ENCODE results near the gene CHST12. TPM values are rescaled to one million over a fixed set of nuclear protein-coding genes. Genes with fewer than 3 reads are reported as not detected.

Gene CHST12
- total and polyA plus RNA-seq, 5 donors from 2014 or later = 14.1 to 27.8 (median 20.2) TPM

- H3K9me3 Mint-ChIP-seq = peaks cover 0 to 6% (median 2%) of the 10 kb centered on the region in 7 donors
- ATAC-seq (ENCODE audit: low read depth in 2 of 2) (no peak), DNase-seq (no peak)
- no peaks in the 10 kb centered on the region for H3K27me3 Mint-ChIP-seq
- H3K27ac Mint-ChIP-seq = peak overlapping the region in 1 of 3 donors; percentile 17
- Histone ChIP-seq H3K36me3 (ENCODE audit: control insufficient read depth, insufficient read depth, low read length) (peaks cover 38% of the 10 kb centered on the region), H3K9me3 (ENCODE audit: control insufficient read depth in 2 of 2, low read length in 2 of 2) (peaks cover 0 to 3% of the 10 kb centered on the region in 2 experiments), H3K4me1 (ENCODE audit: control insufficient read depth, insufficient read depth, low read length, poor library complexity, severe bottlenecking) (no peaks in the 10 kb centered on the region), H3K27me3 (ENCODE audit: control insufficient read depth, insufficient read depth, low read length) (no peaks in the 10 kb centered on the region), H3K27ac (ENCODE audit: insufficient read depth, low read length, poor library complexity, severe bottlenecking) (no peak overlapping the region), H3K4me3 (ENCODE audit: low read depth, low read length) (no peak overlapping the region)
- H3K4me1 Mint-ChIP-seq = peaks cover 2 to 11% (median 6%) of the 10 kb centered on the region in 4 donors
- H3K4me3 Mint-ChIP-seq = no peak overlapping the region
- H3K36me3 Mint-ChIP-seq = peaks cover 23% of the 10 kb centered on the region
Measured at GRCh38 chr7:2435146-2435545, 31.7 kb downstream of the CHST12 start.

GRCh38 chr7:2436341-2437104, 33.1 kb downstream of the CHST12 start:
- no peak overlapping the region for H3K4me3 Mint-ChIP-seq
- H3K36me3 Mint-ChIP-seq = peaks cover 19% of the 10 kb centered on the region
- peaks cover 34% of the 10 kb centered on the region for H3K36me3 ChIP-seq (ENCODE audit: control insufficient read depth, insufficient read depth, low read length)
- no peak overlapping the region for H3K4me3 ChIP-seq (ENCODE audit: low read depth, low read length)
- no peaks in the 10 kb centered on the region for H3K9me3 Mint-ChIP-seq
- peaks cover 0 to 5% (median 3%) of the 10 kb centered on the region in 4 donors for H3K4me1 Mint-ChIP-seq
- H3K27me3 Mint-ChIP-seq = no peaks in the 10 kb centered on the region
- no peak overlapping the region for H3K27ac ChIP-seq (ENCODE audit: insufficient read depth, low read length, poor library complexity, severe bottlenecking)
- DNase-seq (no peak), ATAC-seq (ENCODE audit: low read depth in 2 of 2) (no peak)
- H3K27me3 ChIP-seq (ENCODE audit: control insufficient read depth, insufficient read depth, low read length) = no peaks in the 10 kb centered on the region
- no peaks in the 10 kb centered on the region for H3K4me1 ChIP-seq (ENCODE audit: control insufficient read depth, insufficient read depth, low read length, poor library complexity, severe bottlenecking)
- no peaks in the 10 kb centered on the region for H3K9me3 ChIP-seq (ENCODE audit: control insufficient read depth in 2 of 2, low read length in 2 of 2)
- H3K27ac Mint-ChIP-seq = peak overlapping the region in 1 of 3 donors; percentile 71

- Mint-ChIP-seq H3K4me3 (no peak overlapping the region), H3K4me1 (peaks cover 0 to 9% (median 3%) of the 10 kb centered on the region in 4 donors), H3K9me3 (no peaks in the 10 kb centered on the region), H3K27me3 (no peaks in the 10 kb centered on the region), H3K36me3 (peaks cover 19% of the 10 kb centered on the region), H3K27ac (no peak overlapping the region)
- H3K36me3 ChIP-seq (ENCODE audit: control insufficient read depth, insufficient read depth, low read length) = peaks cover 34% of the 10 kb centered on the region
- no peaks in the 10 kb centered on the region for H3K27me3 ChIP-seq (ENCODE audit: control insufficient read depth, insufficient read depth, low read length)
- H3K27ac ChIP-seq (ENCODE audit: insufficient read depth, low read length, poor library complexity, severe bottlenecking) = no peak overlapping the region
- ATAC-seq (ENCODE audit: low read depth in 2 of 2) = no peak
- H3K9me3 ChIP-seq (ENCODE audit: control insufficient read depth in 2 of 2, low read length in 2 of 2) = no peaks in the 10 kb centered on the region
- no peaks in the 10 kb centered on the region for H3K4me1 ChIP-seq (ENCODE audit: control insufficient read depth, insufficient read depth, low read length, poor library complexity, severe bottlenecking)
- no peak overlapping the region for H3K4me3 ChIP-seq (ENCODE audit: low read depth, low read length)
- DNase-seq = no peak
Measured at GRCh38 chr7:2437136-2437535, 33.7 kb downstream of the CHST12 start.

- H3K4me3 ChIP-seq (ENCODE audit: low read depth, low read length) = no peak overlapping the region
- no peaks in the 10 kb centered on the region for H3K4me1 ChIP-seq (ENCODE audit: control insufficient read depth, insufficient read depth, low read length, poor library complexity, severe bottlenecking)
- no peak overlapping the region for H3K27ac ChIP-seq (ENCODE audit: insufficient read depth, low read length, poor library complexity, severe bottlenecking)
- no peaks in the 10 kb centered on the region for H3K27me3 ChIP-seq (ENCODE audit: control insufficient read depth, insufficient read depth, low read length)
- peaks cover 0 to 11% (median 3%) of the 10 kb centered on the region in 4 donors for H3K4me1 Mint-ChIP-seq
- no peaks in the 10 kb centered on the region for H3K9me3 ChIP-seq (ENCODE audit: control insufficient read depth in 2 of 2, low read length in 2 of 2)
- DNase-seq (no peak), ATAC-seq (ENCODE audit: low read depth in 2 of 2) (no peak)
- H3K36me3 ChIP-seq (ENCODE audit: control insufficient read depth, insufficient read depth, low read length) = peaks cover 34% of the 10 kb centered on the region
- no peak overlapping the region for H3K27ac Mint-ChIP-seq
- H3K4me3 Mint-ChIP-seq = no peak overlapping the region
- H3K36me3 Mint-ChIP-seq = peaks cover 19% of the 10 kb centered on the region
- H3K27me3 Mint-ChIP-seq = no peaks in the 10 kb centered on the region
- no peaks in the 10 kb centered on the region for H3K9me3 Mint-ChIP-seq
Measured at GRCh38 chr7:2437537-2438148, 34.2 kb downstream of the CHST12 start.

- peaks cover 30% of the 10 kb centered on the region for H3K36me3 ChIP-seq (ENCODE audit: control insufficient read depth, insufficient read depth, low read length)
- Mint-ChIP-seq H3K27me3 (no peaks in the 10 kb centered on the region), H3K4me3 (no peak overlapping the region), H3K27ac (no peak overlapping the region), H3K36me3 (peaks cover 19% of the 10 kb centered on the region), H3K4me1 (peaks cover 0 to 11% (median 3%) of the 10 kb centered on the region in 4 donors), H3K9me3 (no peaks in the 10 kb centered on the region)
- ATAC-seq (ENCODE audit: low read depth in 2 of 2) (no peak), DNase-seq (no peak)
- no peaks in the 10 kb centered on the region for H3K27me3 ChIP-seq (ENCODE audit: control insufficient read depth, insufficient read depth, low read length)
- no peak overlapping the region for H3K4me3 ChIP-seq (ENCODE audit: low read depth, low read length)
- no peaks in the 10 kb centered on the region for H3K9me3 ChIP-seq (ENCODE audit: control insufficient read depth in 2 of 2, low read length in 2 of 2)
- H3K4me1 ChIP-seq (ENCODE audit: control insufficient read depth, insufficient read depth, low read length, poor library complexity, severe bottlenecking) = no peaks in the 10 kb centered on the region
- H3K27ac ChIP-seq (ENCODE audit: insufficient read depth, low read length, poor library complexity, severe bottlenecking) = no peak overlapping the region
Measured at GRCh38 chr7:2438186-2438585, 34.8 kb downstream of the CHST12 start.

- peaks cover 24% of the 10 kb centered on the region for H3K36me3 ChIP-seq (ENCODE audit: control insufficient read depth, insufficient read depth, low read length)
- no peaks in the 10 kb centered on the region for H3K27me3 Mint-ChIP-seq
- no peaks in the 10 kb centered on the region for H3K9me3 Mint-ChIP-seq
- H3K4me3 Mint-ChIP-seq = no peak overlapping the region
- H3K36me3 Mint-ChIP-seq = peaks cover 16% of the 10 kb centered on the region
- peaks cover 0 to 11% (median 3%) of the 10 kb centered on the region in 4 donors for H3K4me1 Mint-ChIP-seq
- no peaks in the 10 kb centered on the region for H3K4me1 ChIP-seq (ENCODE audit: control insufficient read depth, insufficient read depth, low read length, poor library complexity, severe bottlenecking)
- H3K4me3 ChIP-seq (ENCODE audit: low read depth, low read length) = no peak overlapping the region
- H3K27me3 ChIP-seq (ENCODE audit: control insufficient read depth, insufficient read depth, low read length) = no peaks in the 10 kb centered on the region
- DNase-seq = no peak
- H3K27ac Mint-ChIP-seq = no peak overlapping the region
- H3K9me3 ChIP-seq (ENCODE audit: control insufficient read depth in 2 of 2, low read length in 2 of 2) = no peaks in the 10 kb centered on the region
- H3K27ac ChIP-seq (ENCODE audit: insufficient read depth, low read length, poor library complexity, severe bottlenecking) = no peak overlapping the region
- no peak for ATAC-seq (ENCODE audit: low read depth in 2 of 2)
Measured at GRCh38 chr7:2438775-2439174, 35.4 kb downstream of the CHST12 start.

GRCh38 chr7:2440608-2441245, 37.3 kb downstream of the CHST12 start:
- DNase-seq = no peak
- Mint-ChIP-seq H3K4me3 (no peak overlapping the region), H3K4me1 (peaks cover 0 to 11% (median 2%) of the 10 kb centered on the region in 4 donors), H3K27me3 (no peaks in the 10 kb centered on the region), H3K36me3 (peaks cover 15% of the 10 kb centered on the region), H3K27ac (no peak overlapping the region), H3K9me3 (no peaks in the 10 kb centered on the region)
- Histone ChIP-seq H3K4me1 (ENCODE audit: control insufficient read depth, insufficient read depth, low read length, poor library complexity, severe bottlenecking) (no peaks in the 10 kb centered on the region), H3K4me3 (ENCODE audit: low read depth, low read length) (no peak overlapping the region), H3K36me3 (ENCODE audit: control insufficient read depth, insufficient read depth, low read length) (peaks cover 17% of the 10 kb centered on the region), H3K27me3 (ENCODE audit: control insufficient read depth, insufficient read depth, low read length) (no peaks in the 10 kb centered on the region), H3K27ac (ENCODE audit: insufficient read depth, low read length, poor library complexity, severe bottlenecking) (no peak overlapping the region), H3K9me3 (ENCODE audit: control insufficient read depth in 2 of 2, low read length in 2 of 2) (no peaks in the 10 kb centered on the region)
- no peak for ATAC-seq (ENCODE audit: low read depth in 2 of 2)

Measured in CD4-positive, CD25-positive, alpha-beta regulatory T cell (primary cell).